HCT116 (cell line): ENCODE results near the gene RFPL1. TPM values are rescaled to one million over a fixed set of nuclear protein-coding genes. Genes with fewer than 3 reads are reported as not detected.

Experiments
- ATAC-seq: fragments of 200-7000 bp; cut with Tn5 transposase; 2 replicates; pipeline ENCODE4 v1.9.1; 2020; ENCODE audit warnings: mild to moderate bottlenecking, moderate library complexity
- BruUV-seq: library from RNA; stranded (reverse); fragments of 400-500 nt; replicated peaks from 2 replicates; lab custom pipeline; 2021; lab: Mats Ljungman, UMichigan
- CTCF ChIA-PET: fragments of 300-600 bp; sonication (Branson Sonifier 250); formaldehyde crosslinking; loops from one replicate; lab custom pipeline; 2021; ENCODE audit warnings: antibody characterized with exemption; lab: Charles Lee
- POLR2A ChIA-PET: fragments of 300-600, 350-600 bp; sonication (Branson Sonifier 250); formaldehyde crosslinking; loops from one replicate; lab custom pipeline; 2021; ENCODE audit warnings: antibody characterized with exemption; lab: Charles Lee
- RAD21 ChIA-PET, 2 experiments: fragments of 300-600 bp; sonication (Branson Sonifier 250); formaldehyde crosslinking; loops; one replicate each; lab custom pipeline; 2023; ENCODE audit warnings: low total read pairs in 2 of 2; ENCODE audit not compliant: uncharacterized antibody in 2 of 2, unreplicated experiment in 2 of 2, low non-redundant PET in 1 of 2; lab: Charles Lee
- DNase-seq: peaks from one replicate; pipeline ENCODE4 v3.0.0-alpha.2; 2010; ENCODE audit warnings: low read depth, low spot score
- H2AFZ ChIP-seq: fragments of 200-600 bp; shearing (Covaris generic), sonication (generic); 2 replicates; pipeline ENCODE4 v1.6.1; 2017; ENCODE audit warnings: low read depth, mixed run types, mixed read lengths, antibody characterized with exemption, low read length; ENCODE audit not compliant: poor library complexity, severe bottlenecking
- H3K27ac ChIP-seq: 2 replicates; pipeline ENCODE4 v1.5.1; 2012; ENCODE audit warnings: low read depth, low read length
- H3K27me3 ChIP-seq: fragments of 200-600 bp; sonication (generic); 2 replicates; pipeline ENCODE4 v1.6.1; 2016; ENCODE audit warnings: mixed run types, low read length, mixed read lengths; ENCODE audit not compliant: insufficient read depth
- H3K36me3 ChIP-seq, 2 experiments: fragments of 200-500 bp in 1 of 2; fragments of 200-600 bp in 1 of 2; sonication (Bioruptor generic) in 1 of 2; sonication (generic) in 1 of 2; 2 replicates each; pipeline versions ENCODE4 v1.5.1 to v1.6.1; 2014 to 2016; ENCODE audit warnings: low read length in 2 of 2, inconsistent platforms in 1 of 2, mixed read lengths in 1 of 2, mixed run types in 1 of 2; ENCODE audit not compliant: insufficient read depth in 2 of 2, control insufficient read depth in 1 of 2
- H3K4me1 ChIP-seq, 2 experiments: fragments of 200-600 bp in 1 of 2; sonication (generic) in 1 of 2; 2 replicates each; pipeline versions ENCODE4 v1.5.1 to v1.6.1; 2012 to 2017; ENCODE audit warnings: low read length in 2 of 2, inconsistent platforms in 1 of 2, mild to moderate bottlenecking in 1 of 2, mixed read lengths in 1 of 2, mixed run types in 1 of 2, moderate library complexity in 1 of 2; ENCODE audit not compliant: insufficient read depth in 2 of 2, control insufficient read depth in 1 of 2
- H3K4me2 ChIP-seq: fragments of 200-600 bp; sonication (generic); 2 replicates; pipeline ENCODE4 v1.6.1; 2017; ENCODE audit warnings: mixed run types, low read length, mixed read lengths
- H3K4me3 ChIP-seq, 2 experiments: fragments of 200-600 bp in 1 of 2; sonication (generic) in 1 of 2; replicated peaks in 1 of 2; 2 replicates each; pipeline ENCODE4 v1.5.1; 2011 to 2016; ENCODE audit warnings: low read length in 2 of 2, control low read depth in 1 of 2, low read depth in 1 of 2, mild to moderate bottlenecking in 1 of 2, mixed read lengths in 1 of 2, mixed run types in 1 of 2
- H3K79me2 ChIP-seq: fragments of 200-600 bp; sonication (generic); 2 replicates; pipeline ENCODE4 v1.6.1; 2017; ENCODE audit warnings: mild to moderate bottlenecking, mixed run types, low read length, moderate library complexity, mixed read lengths; ENCODE audit not compliant: insufficient read depth
- H3K9ac ChIP-seq: fragments of 200-600 bp; sonication (generic); 2 replicates; pipeline ENCODE4 v1.6.1; 2016; ENCODE audit warnings: low read length, mixed read lengths
- H3K9me2 ChIP-seq: fragments of 200-600 bp; sonication (generic), shearing (Covaris generic); 2 replicates; pipeline ENCODE4 v1.6.1; 2017; ENCODE audit warnings: mixed run types, mild to moderate bottlenecking, moderate library complexity; ENCODE audit not compliant: insufficient read depth
- H3K9me3 ChIP-seq, 2 experiments: fragments of 200-500 bp in 1 of 2; fragments of 200-600 bp in 1 of 2; sonication (Bioruptor generic) in 1 of 2; sonication (generic) in 1 of 2; 2 replicates each; pipeline ENCODE4 v1.6.1; 2014 to 2017; ENCODE audit warnings: low read length in 2 of 2, mixed read lengths in 2 of 2, inconsistent platforms in 1 of 2, low read depth in 1 of 2, mild to moderate bottlenecking in 1 of 2, mixed run types in 1 of 2, moderate library complexity in 1 of 2; ENCODE audit not compliant: control insufficient read depth in 1 of 2, insufficient read depth in 1 of 2
- H4K20me1 ChIP-seq: fragments of 200-600 bp; sonication (generic), shearing (Covaris generic); 2 replicates; pipeline ENCODE4 v1.6.1; 2017; ENCODE audit warnings: mixed run types, mild to moderate bottlenecking, moderate library complexity; ENCODE audit not compliant: insufficient read depth
- ATF3 ChIP-seq: IDR thresholded peaks from 2 replicates; pipeline ENCODE4 v1.6.1; 2012
- CBX3 ChIP-seq: IDR thresholded peaks from 2 replicates; pipeline ENCODE4 v1.6.1; 2012; ENCODE audit warnings: low read depth
- CEBPB ChIP-seq: IDR thresholded peaks from 2 replicates; pipeline ENCODE4 v1.6.1; 2012; ENCODE audit warnings: low read depth
- CTCF ChIP-seq, 3 experiments: fragments of 200-600 bp in 1 of 3; sonication (generic) in 1 of 3; IDR thresholded peaks in 2 of 3; conservative IDR thresholded peaks in 1 of 3; 2 replicates each; pipeline ENCODE4 v1.5.1; 2012 to 2017; ENCODE audit warnings: low read depth in 2 of 3, low read length in 2 of 3, antibody characterized with exemption in 1 of 3, borderline replicate concordance in 1 of 3, control low read depth in 1 of 3, mild to moderate bottlenecking in 1 of 3, mixed read lengths in 1 of 3, mixed run types in 1 of 3, moderate library complexity in 1 of 3; ENCODE audit not compliant: insufficient read depth in 1 of 3
- EGR1 ChIP-seq: IDR thresholded peaks from 2 replicates; pipeline ENCODE4 v1.6.1; 2012; ENCODE audit warnings: low read depth
- ELF1 ChIP-seq: IDR thresholded peaks from 2 replicates; pipeline ENCODE4 v1.6.1; 2012; ENCODE audit warnings: low read depth, borderline replicate concordance
- EZH2 ChIP-seq: fragments of 200-600 bp; sonication (generic); IDR thresholded peaks from 2 replicates; pipeline ENCODE4 v1.6.1; 2017; ENCODE audit warnings: antibody characterized with exemption, mixed run types
- EZH2phosphoT487 ChIP-seq: fragments of 200-600 bp; IDR thresholded peaks from 2 replicates; pipeline ENCODE4 v1.6.1; 2018; ENCODE audit warnings: antibody characterized with exemption, borderline replicate concordance
- FOSL1 ChIP-seq: IDR thresholded peaks from 2 replicates; pipeline ENCODE4 v1.6.1; 2012; ENCODE audit warnings: low read depth
- JUND ChIP-seq: IDR thresholded peaks from 2 replicates; pipeline ENCODE4 v1.6.1; 2012
- MAX ChIP-seq: IDR thresholded peaks from 2 replicates; pipeline ENCODE4 v1.6.1; 2012
- POLR2A ChIP-seq: IDR thresholded peaks from 2 replicates; pipeline ENCODE4 v1.7.0; 2011; ENCODE audit warnings: borderline replicate concordance; ENCODE audit not compliant: insufficient read depth, insufficient read length; ENCODE audit errors: extremely low read depth
- RAD21 ChIP-seq: IDR thresholded peaks from 2 replicates; pipeline ENCODE4 v1.6.1; 2012; ENCODE audit warnings: low read depth, mild to moderate bottlenecking
- REST ChIP-seq: IDR thresholded peaks from 2 replicates; pipeline ENCODE4 v1.6.1; 2012; ENCODE audit warnings: low read depth
- SIN3A ChIP-seq: IDR thresholded peaks from 2 replicates; pipeline ENCODE4 v1.6.1; 2012; ENCODE audit warnings: low read depth
- TCF7L2 ChIP-seq: IDR thresholded peaks from 2 replicates; pipeline ENCODE4 v1.7.0; 2011; ENCODE audit warnings: borderline replicate concordance, inconsistent platforms; ENCODE audit not compliant: insufficient read depth, insufficient read length; ENCODE audit errors: extremely low read depth
- YY1 ChIP-seq: IDR thresholded peaks from 2 replicates; pipeline ENCODE4 v1.6.1; 2011; ENCODE audit warnings: low read length, low read depth, moderate library complexity, mild to moderate bottlenecking; ENCODE audit not compliant: insufficient replicate concordance; ENCODE audit errors: extremely low read depth
- ZBTB33 ChIP-seq: IDR thresholded peaks from 2 replicates; pipeline ENCODE4 v1.6.1; 2011; ENCODE audit warnings: mild to moderate bottlenecking, low read length, moderate library complexity; ENCODE audit not compliant: insufficient replicate concordance; ENCODE audit errors: extremely low read depth
- ZFX ChIP-seq: fragments of 450-650 bp; IDR thresholded peaks from 2 replicates; pipeline ENCODE4 v1.6.1; 2017
- intact Hi-C: fragments of 100-400 bp; cut with micrococcal nuclease; formaldehyde crosslinking; loops from 2 replicates; pipeline ENCODE4 v1.10.0; 2022
- total RNA-seq: library from RNA; stranded (reverse); gene quantifications from one replicate; pipeline ENCODE4 v1.2.1, GENCODE V29; 2021; ENCODE audit not compliant: unreplicated experiment

RFPL1 gene
- total RNA-seq, 1 experiment from 2014 or later, result not detected

- Histone ChIP-seq H2AFZ (no peak overlapping the region), H3K4me2 (no peak overlapping the region), H3K9ac (no peak overlapping the region), H3K9me3 (no peaks in the 10 kb centered on the region), H3K4me3 (no peak overlapping the region), H3K27ac (no peak overlapping the region), H3K79me2 (no peaks in the 10 kb centered on the region), H3K9me2 (no peaks in the 10 kb centered on the region), H3K27me3 (no peaks in the 10 kb centered on the region), H3K36me3 (no peaks in the 10 kb centered on the region), H3K4me1 (peaks cover 0 to 6% of the 10 kb centered on the region in 2 experiments; a peak in 1 of 4 replicates), H4K20me1 (no peaks in the 10 kb centered on the region)
- TF ChIP-seq POLR2A, result no peak
- TF ChIP-seq EGR1, result no peak
- TF ChIP-seq EZH2, result no peak
- no peak for TF ChIP-seq YY1
- TF ChIP-seq MAX, result no peak
- no peak for TF ChIP-seq CEBPB
- no peak for TF ChIP-seq CTCF (IDR thresholded peaks at IDR 0.05 in 2 of 3, conservative IDR thresholded peaks at IDR 0.05 in 1 of 3; ENCODE audit: borderline replicate concordance in 1 of 3, insufficient read depth in 1 of 3, low read depth in 2 of 3, low read length in 2 of 3)
- no peak for TF ChIP-seq FOSL1
- no peak for TF ChIP-seq ATF3
- TF ChIP-seq ZBTB33, result no peak
- TF ChIP-seq JUND, result no peak
- TF ChIP-seq CBX3, result no peak
- TF ChIP-seq ZFX, result no peak
- TF ChIP-seq ELF1, result no peak
- no peak for TF ChIP-seq EZH2phosphoT487
- no peak for TF ChIP-seq REST
- no peak for TF ChIP-seq RAD21
- TF ChIP-seq TCF7L2, result no peak
- no peak for TF ChIP-seq SIN3A
- DNase-seq, result no peak
- intact Hi-C loops, result no loop called here
- ChIA-PET CTCF (no interaction called here), RAD21 (interaction anchor here in 1 of 2 experiments (0.6 kb wide), 1 partner anchor 9 kb away, joined by 5 read pairs; no protein-coding TSS in a partner anchor), POLR2A (no interaction called here)
- BruUV-seq, result no TSS peak
- no peak for ATAC-seq
Observed at GRCh38 chr22:29461263-29461662, 22.9 kb downstream of the RFPL1 start.
